Progenitor cell of endocrine pancreas (in vitro differentiated cells): ENCODE results near the gene MUL1. TPM values are rescaled to one million over a fixed set of nuclear protein-coding genes. Genes with fewer than 3 reads are reported as not detected.
A peak's percentile ranks its signal among the peaks of the same experiment; 100 is the strongest.

ENCODE experiments used
- DNase-seq: peaks from one replicate; pipeline ENCODE4 v3.0.0; 2021; ENCODE audit warnings: low spot score; ENCODE audit not compliant: unreplicated experiment
- H3K27ac Mint-ChIP-seq: 2 replicates; pipeline ENCODE4 v1.8.0; 2021; ENCODE audit warnings: mild to moderate bottlenecking, moderate library complexity, mixed read lengths
- H3K27me3 Mint-ChIP-seq: 2 replicates; pipeline ENCODE4 v1.8.0; 2021; ENCODE audit warnings: mixed read lengths
- H3K36me3 Mint-ChIP-seq: 2 replicates; pipeline ENCODE4 v1.8.0; 2022; ENCODE audit warnings: mixed read lengths; ENCODE audit not compliant: insufficient read depth
- H3K4me1 Mint-ChIP-seq: 2 replicates; pipeline ENCODE4 v1.8.0; 2021; ENCODE audit warnings: low read depth, mixed read lengths
- H3K4me3 Mint-ChIP-seq: 2 replicates; pipeline ENCODE4 v1.8.0; 2021; ENCODE audit warnings: low read depth, mild to moderate bottlenecking, moderate library complexity, mixed read lengths
- H3K9me3 Mint-ChIP-seq: 2 replicates; pipeline ENCODE4 v1.8.0; 2021; ENCODE audit warnings: low read depth, mixed read lengths
- total RNA-seq: library from RNA; stranded (reverse); gene quantifications from 2 replicates; pipeline ENCODE4 v1.2.1, GENCODE V29; 2021
- TF ChIP-seq, protein P1 (sequence below): fragments of 200-600 bp; sonication (generic); IDR thresholded peaks from one replicate; pipeline ENCODE4 v1.5.0; 2021; ENCODE audit warnings: antibody characterized with exemption, mild to moderate bottlenecking; ENCODE audit not compliant: unreplicated experiment

Gene MUL1
- total RNA-seq, 1 donor from 2014 or later, result 25.1 TPM

DNA sequence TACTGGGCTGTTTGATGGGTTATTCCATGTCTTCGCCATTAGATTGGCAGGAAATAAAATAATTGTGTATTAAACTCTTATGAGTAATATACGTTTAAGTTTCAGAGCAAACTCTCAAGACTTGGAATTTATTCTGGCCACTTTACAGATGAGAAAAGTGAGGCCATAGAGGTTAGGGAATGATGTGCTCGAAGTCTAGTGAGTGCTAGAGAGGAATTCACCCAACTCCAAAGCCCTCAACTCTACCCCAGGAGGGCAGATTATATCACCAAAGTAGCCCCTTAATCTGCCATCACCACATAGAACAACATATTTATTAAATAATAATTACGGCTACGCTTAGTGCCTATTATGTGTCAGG lies 440 bp upstream of the MUL1 start:
- no peaks in the 10 kb centered on the region for H3K9me3 Mint-ChIP-seq
- peaks cover 33% of the 10 kb centered on the region for H3K27me3 Mint-ChIP-seq
- peak overlapping the region; percentile 89 for H3K4me3 Mint-ChIP-seq
- no peaks in the 10 kb centered on the region for H3K36me3 Mint-ChIP-seq
- H3K4me1 Mint-ChIP-seq, result peaks cover 5% of the 10 kb centered on the region
- TF ChIP-seq, protein P1, sequence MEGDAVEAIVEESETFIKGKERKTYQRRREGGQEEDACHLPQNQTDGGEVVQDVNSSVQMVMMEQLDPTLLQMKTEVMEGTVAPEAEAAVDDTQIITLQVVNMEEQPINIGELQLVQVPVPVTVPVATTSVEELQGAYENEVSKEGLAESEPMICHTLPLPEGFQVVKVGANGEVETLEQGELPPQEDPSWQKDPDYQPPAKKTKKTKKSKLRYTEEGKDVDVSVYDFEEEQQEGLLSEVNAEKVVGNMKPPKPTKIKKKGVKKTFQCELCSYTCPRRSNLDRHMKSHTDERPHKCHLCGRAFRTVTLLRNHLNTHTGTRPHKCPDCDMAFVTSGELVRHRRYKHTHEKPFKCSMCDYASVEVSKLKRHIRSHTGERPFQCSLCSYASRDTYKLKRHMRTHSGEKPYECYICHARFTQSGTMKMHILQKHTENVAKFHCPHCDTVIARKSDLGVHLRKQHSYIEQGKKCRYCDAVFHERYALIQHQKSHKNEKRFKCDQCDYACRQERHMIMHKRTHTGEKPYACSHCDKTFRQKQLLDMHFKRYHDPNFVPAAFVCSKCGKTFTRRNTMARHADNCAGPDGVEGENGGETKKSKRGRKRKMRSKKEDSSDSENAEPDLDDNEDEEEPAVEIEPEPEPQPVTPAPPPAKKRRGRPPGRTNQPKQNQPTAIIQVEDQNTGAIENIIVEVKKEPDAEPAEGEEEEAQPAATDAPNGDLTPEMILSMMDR, result no peak
- no peak for DNase-seq
- H3K27ac Mint-ChIP-seq, result peak overlapping the region; percentile 88

DNA sequence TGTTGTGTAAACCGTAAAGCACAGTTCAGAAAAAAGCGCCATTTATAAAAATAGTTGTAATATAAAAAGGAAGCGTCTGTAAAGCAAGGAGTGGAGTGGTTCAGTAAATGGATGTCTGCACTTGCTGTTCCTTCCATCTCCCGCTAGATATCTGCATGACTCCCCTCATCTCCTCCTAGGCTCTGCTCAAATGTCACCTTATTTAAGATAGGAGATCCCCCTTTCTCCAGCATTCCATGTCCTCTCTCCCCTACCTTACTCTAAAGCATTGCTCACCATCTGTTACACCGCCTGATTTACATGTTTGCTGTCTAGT lies 745 bp downstream of the MUL1 start:
- no peaks in the 10 kb centered on the region for H3K36me3 Mint-ChIP-seq
- H3K27me3 Mint-ChIP-seq, result peaks cover 22% of the 10 kb centered on the region
- TF ChIP-seq, protein P1, result no peak
- H3K27ac Mint-ChIP-seq, result peak overlapping the region; percentile 88
- no peak for DNase-seq
- no peaks in the 10 kb centered on the region for H3K9me3 Mint-ChIP-seq
- peak overlapping the region; percentile 89 for H3K4me3 Mint-ChIP-seq
- H3K4me1 Mint-ChIP-seq, result peaks cover 5% of the 10 kb centered on the region

DNA sequence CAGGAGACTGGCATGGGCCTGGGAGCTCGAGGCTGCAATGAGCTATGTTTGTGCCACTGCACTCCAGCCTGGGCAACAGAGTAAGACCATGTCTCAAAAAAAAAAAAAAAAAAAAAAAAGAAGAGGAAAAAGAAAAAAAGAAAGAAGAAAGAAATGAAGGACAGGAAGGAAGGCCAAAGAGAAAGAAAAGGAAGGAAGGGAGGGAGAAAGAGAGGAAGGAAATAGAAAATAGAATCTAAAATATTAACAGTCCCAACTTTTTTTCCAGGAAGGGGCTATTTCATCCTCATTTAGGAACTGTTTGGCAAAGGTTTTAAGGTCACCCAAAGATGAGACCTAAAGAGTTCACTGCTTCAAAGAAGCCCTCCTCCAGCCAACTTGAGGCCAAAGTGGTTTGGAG lies 2.5 kb downstream of the MUL1 start:
- H3K4me3 Mint-ChIP-seq, result peak overlapping the region; percentile 58
- no peaks in the 10 kb centered on the region for H3K9me3 Mint-ChIP-seq
- peaks cover 5% of the 10 kb centered on the region for H3K4me1 Mint-ChIP-seq
- no peak overlapping the region for H3K27ac Mint-ChIP-seq
- peaks cover 1% of the 10 kb centered on the region for H3K36me3 Mint-ChIP-seq
- no peak for DNase-seq
- TF ChIP-seq, protein P1, result no peak
- H3K27me3 Mint-ChIP-seq, result peaks cover 9% of the 10 kb centered on the region

DNA sequence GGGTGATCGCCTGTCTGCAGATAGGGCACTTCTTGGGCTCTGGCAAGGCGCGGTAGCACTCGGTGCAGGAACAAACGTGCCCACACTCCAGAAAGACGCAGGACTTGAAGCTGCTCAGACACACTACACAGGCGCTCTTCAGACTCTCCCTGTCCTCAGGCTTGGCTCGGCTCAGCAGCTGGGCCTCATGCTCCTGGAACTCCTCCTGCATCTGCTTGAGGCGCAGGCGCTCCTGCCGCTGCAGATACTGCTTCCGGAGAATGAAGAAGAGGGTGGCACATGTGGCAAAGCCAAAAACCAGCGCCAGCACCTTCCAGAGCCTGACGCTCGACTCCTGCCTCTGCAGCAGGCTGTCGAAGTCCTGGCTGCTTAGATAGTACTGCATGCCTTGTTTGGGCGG lies 7.2 kb downstream of the MUL1 start:
- Mint-ChIP-seq H3K27me3 (no peaks in the 10 kb centered on the region), H3K4me1 (no peaks in the 10 kb centered on the region), H3K4me3 (no peak overlapping the region), H3K36me3 (peaks cover 8% of the 10 kb centered on the region), H3K9me3 (no peaks in the 10 kb centered on the region), H3K27ac (no peak overlapping the region)
- no peak for DNase-seq
- TF ChIP-seq, protein P1, result no peak

DNA sequence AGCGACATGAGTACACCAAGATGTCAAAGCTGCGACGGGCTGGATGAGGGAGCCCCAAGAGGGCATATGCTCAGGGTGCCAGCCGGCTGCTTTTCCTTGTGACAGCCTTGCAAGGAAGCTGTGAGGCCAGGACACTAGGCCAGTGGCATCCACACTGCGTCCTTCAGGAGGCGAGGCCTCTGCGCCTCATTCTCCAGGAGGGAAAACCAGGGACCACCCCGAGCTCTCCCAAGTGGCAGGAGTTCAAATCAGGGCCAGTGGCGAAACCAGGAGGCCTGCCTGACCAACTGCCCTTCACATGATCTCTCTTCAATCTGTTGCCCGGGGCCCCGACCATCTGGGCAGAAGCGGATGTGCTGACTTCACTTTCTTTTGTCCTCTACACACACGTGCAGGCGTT lies 8.2 kb downstream of the MUL1 start:
- Mint-ChIP-seq H3K9me3 (no peaks in the 10 kb centered on the region), H3K27me3 (peaks cover 10% of the 10 kb centered on the region)
- TF ChIP-seq, protein P1, result no peak

More for the DNA sequence above, 8.2 kb downstream of the MUL1 start:
- DNase-seq, result no peak
- Mint-ChIP-seq H3K4me1 (no peaks in the 10 kb centered on the region), H3K27ac (no peak overlapping the region), H3K4me3 (no peak overlapping the region), H3K36me3 (peaks cover 8% of the 10 kb centered on the region)
